ENCODE data around the gene VIPAS39.
"Not testable (repeated sequence)": the region's sequence is repeated elsewhere in the genome, so short reads cannot be mapped to it uniquely, and the experiment has no call there.

VIPAS39 gene

DNA sequence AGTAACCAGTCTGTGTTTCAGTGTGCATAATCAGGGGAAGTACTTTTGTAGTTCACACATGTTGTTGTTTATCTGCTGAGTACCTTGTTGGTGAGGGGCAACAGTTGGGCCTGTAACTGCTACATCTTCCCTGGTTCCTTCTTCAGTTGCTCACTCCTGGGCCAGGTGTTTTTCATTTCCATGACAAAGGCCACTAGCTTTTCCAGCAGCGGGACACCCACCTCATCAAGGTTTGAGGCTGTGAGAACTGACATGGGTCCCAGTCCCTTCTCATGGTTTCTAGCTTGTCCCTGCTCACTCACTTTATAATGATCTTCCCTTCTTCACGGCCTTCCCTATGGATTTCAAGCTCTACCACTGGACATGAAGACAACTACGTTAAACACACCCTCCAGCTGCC is 32.5 kb downstream of the VIPAS39 start:
- DNase-seq (ENCODE audit: low read depth) = no peak
- H3K4me3 ChIP-seq (ENCODE audit: low read depth, low read length) = no peak overlapping the region
- TF ChIP-seq CTCF (IDR thresholded peaks at IDR 0.05; ENCODE audit: low read depth, low read length, missing control alignments) = no peak

DNA sequence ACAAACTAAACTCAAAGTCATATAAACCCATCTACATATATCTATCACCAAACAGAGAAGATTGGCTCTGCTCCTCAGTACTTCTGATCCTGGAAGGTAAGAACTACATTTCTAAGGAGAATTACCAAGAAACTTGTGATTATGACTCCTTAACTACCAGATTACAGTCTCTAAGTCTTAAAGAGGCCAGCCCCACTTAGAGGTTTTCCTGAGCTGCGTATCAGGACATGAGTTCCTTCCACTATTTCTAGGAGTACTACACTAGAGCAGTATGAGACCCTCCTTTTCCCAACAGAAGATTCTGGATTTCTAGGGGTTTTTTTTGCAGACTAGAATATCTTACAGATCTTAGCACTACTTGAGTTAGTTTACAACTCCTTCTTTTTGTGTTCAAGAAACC is 34.0 kb downstream of the VIPAS39 start, which contains the start of gene NOXRED1:
Gene NOXRED1 (minus strand): TSS at position 101 of the 400 bp plus-strand sequence. CDS start 634 bp downstream, outside the sequence.
- no peak within 1 kb of the TSS for H3K4me3 ChIP-seq (ENCODE audit: low read depth, low read length)
- TF ChIP-seq CTCF (IDR thresholded peaks at IDR 0.05; ENCODE audit: low read depth, low read length, missing control alignments) = no peak
- no peak for DNase-seq (ENCODE audit: low read depth)

GRCh38 chr14:77421201-77421600 is 36.2 kb downstream of the VIPAS39 start:
- no peak for TF ChIP-seq CTCF (IDR thresholded peaks at IDR 0.05; ENCODE audit: low read depth, low read length, missing control alignments)
- no peak for DNase-seq (ENCODE audit: low read depth)
- H3K4me3 ChIP-seq (ENCODE audit: low read depth, low read length) = no peak overlapping the region

GRCh38 chr14:77416836-77417235 is 40.6 kb downstream of the VIPAS39 start:
- TF ChIP-seq CTCF (IDR thresholded peaks at IDR 0.05; ENCODE audit: low read depth, low read length, missing control alignments) = no peak
- DNase-seq (ENCODE audit: low read depth) = no peak

GRCh38 chr14:77416098-77416497 is 41.3 kb downstream of the VIPAS39 start:
- not testable (repeated sequence) for H3K4me3 ChIP-seq (ENCODE audit: low read depth, low read length); DNase-seq (ENCODE audit: low read depth)

More at GRCh38 chr14:77416836-77417235, 40.6 kb downstream of the VIPAS39 start:
- no peak overlapping the region for H3K4me3 ChIP-seq (ENCODE audit: low read depth, low read length)

GRCh38 chr14:77415403-77416030 is 41.9 kb downstream of the VIPAS39 start:
- H3K4me3 ChIP-seq (ENCODE audit: low read depth, low read length); DNase-seq (ENCODE audit: low read depth): not testable (repeated sequence)

GRCh38 chr14:77409131-77409533 is 48.3 kb downstream of the VIPAS39 start:
- peak; percentile 58 for TF ChIP-seq CTCF (IDR thresholded peaks at IDR 0.05; ENCODE audit: low read depth, low read length, missing control alignments)
- peak; percentile 16 for DNase-seq (ENCODE audit: low read depth)
- H3K4me3 ChIP-seq (ENCODE audit: low read depth, low read length) = no peak overlapping the region

DNA sequence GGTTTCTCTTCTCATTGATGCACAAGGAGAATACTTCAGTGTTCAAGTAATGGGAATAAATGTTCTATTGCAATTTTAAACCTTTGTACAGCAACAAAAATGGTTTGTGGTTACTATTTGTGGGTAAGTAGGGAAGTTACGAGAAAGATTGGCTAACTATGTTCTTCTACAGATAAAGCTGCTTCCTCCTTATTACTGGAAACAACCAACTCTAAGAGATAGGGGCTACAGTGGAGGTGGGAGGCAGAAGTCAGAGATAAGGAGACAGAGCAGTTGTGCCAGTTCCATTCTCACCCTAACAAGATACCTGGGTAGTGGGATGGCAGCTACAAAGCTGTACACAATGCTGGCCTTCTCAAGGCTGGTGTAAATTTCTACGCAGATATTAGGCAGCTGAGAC is 50.2 kb downstream of the VIPAS39 start:
- no peak for DNase-seq (ENCODE audit: low read depth)
- TF ChIP-seq CTCF (IDR thresholded peaks at IDR 0.05; ENCODE audit: low read depth, low read length, missing control alignments) = no peak
- no peak overlapping the region for H3K4me3 ChIP-seq (ENCODE audit: low read depth, low read length)

Measured in GM12864 (cell line).